ENCODE results near the gene TMEM190.

- TF ChIP-seq POLR2AphosphoS5 (IDR thresholded peaks at IDR 0.05; ENCODE audit: low read depth, low read length) = no peak
- no peak for TF ChIP-seq POLR2A (IDR thresholded peaks at IDR 0.05; ENCODE audit: low read depth, low read length)
Observed at GRCh38 chr19:55373993-55374757, 2.5 kb upstream of the TMEM190 start.

Data from GM12892 (cell line).